GM23248 (cell line): ENCODE measurements around the gene PITPNB.

ENCODE experiments used
- EZH2 ChIP-seq: fragments of 200-600 bp; sonication (generic); IDR thresholded peaks from 2 replicates; pipeline ENCODE4 v1.6.1; 2018; ENCODE audit warnings: antibody characterized with exemption, mild to moderate bottlenecking; ENCODE audit not compliant: insufficient read depth, poor library complexity, severe bottlenecking
- EZH2phosphoT487 ChIP-seq: fragments of 200-600 bp; sonication (generic); IDR thresholded peaks from 2 replicates; pipeline ENCODE4 v1.6.1; 2018; ENCODE audit warnings: antibody characterized with exemption, moderate library complexity, mild to moderate bottlenecking, low read depth; ENCODE audit not compliant: insufficient read depth

GRCh38 chr22:27844656-27845591 is 74.1 kb downstream of the PITPNB start:
- TF ChIP-seq EZH2phosphoT487 = no peak
- TF ChIP-seq EZH2 = no peak
